Stimulated activated naive CD8-positive, alpha-beta T cell treated with anti-CD3 and anti-CD28 coated beads, Interleukin-15, amount 100 ng/mL, for 72 hours (primary cell): Measurements from ENCODE around the gene WDR4.
A peak's percentile ranks its signal among the peaks of the same experiment; 100 is the strongest.
"Not testable (repeated sequence)": the region's sequence is repeated elsewhere in the genome, so short reads cannot be mapped to it uniquely, and the experiment has no call there.

Experiments used
- ATAC-seq: fragments of 150-1000 bp; cut with Tn5 transposase; 2 replicates; pipeline ENCODE4 v1.10.0; 2021; ENCODE audit warnings: mild to moderate bottlenecking, moderate library complexity
- DNase-seq, 2 donors: peaks; one replicate each; pipeline ENCODE4 v3.0.0; 2021 to 2022
- H3K27ac Mint-ChIP-seq, 2 donors: one replicate each; pipeline ENCODE4 v1.8.0; 2022; ENCODE audit warnings: mild to moderate bottlenecking in 2 of 2, mixed read lengths in 2 of 2, moderate library complexity in 2 of 2
- H3K27me3 Mint-ChIP-seq: one replicate; pipeline ENCODE4 v1.8.0; 2022; ENCODE audit warnings: mixed read lengths
- H3K4me1 Mint-ChIP-seq: one replicate; pipeline ENCODE4 v1.8.0; 2022; ENCODE audit warnings: mild to moderate bottlenecking, mixed read lengths
- H3K4me3 Mint-ChIP-seq, 2 donors: one replicate each; pipeline ENCODE4 v1.8.0; 2022; ENCODE audit warnings: mild to moderate bottlenecking in 2 of 2, mixed read lengths in 2 of 2, moderate library complexity in 1 of 2
- H3K9me3 Mint-ChIP-seq, 2 donors: one replicate each; pipeline ENCODE4 v1.8.0; 2022; ENCODE audit warnings: mixed read lengths in 2 of 2

Gene WDR4

DNA sequence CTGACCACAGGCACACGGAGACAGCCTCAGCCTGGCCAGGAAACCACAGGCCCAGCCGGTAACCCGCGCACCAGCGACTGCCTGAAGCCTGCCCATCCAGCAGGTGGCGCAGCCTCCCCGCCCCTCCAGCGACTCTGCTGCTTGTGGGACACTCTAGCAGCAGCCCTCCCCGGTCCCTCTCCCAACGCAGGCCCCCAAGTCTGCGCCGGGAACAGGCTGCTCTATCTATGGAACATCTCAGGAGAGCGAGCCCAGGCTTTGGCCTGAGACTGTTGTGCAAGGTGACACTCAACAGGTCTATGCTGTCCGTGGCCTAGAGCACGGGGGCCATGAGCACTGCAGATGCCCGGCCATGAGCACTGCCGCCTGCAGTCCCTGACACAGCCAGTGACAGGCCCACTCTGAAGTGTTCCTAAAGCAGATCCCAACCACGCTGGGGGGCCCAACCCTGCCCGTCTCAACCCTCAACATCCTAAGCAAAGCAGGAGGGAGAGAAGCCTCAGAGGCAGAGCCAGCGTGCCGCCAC lies 28.4 kb downstream of the WDR4 start:
- peak overlapping the region in 1 of 2 donors; percentile 19 for H3K27ac Mint-ChIP-seq
- H3K4me3 Mint-ChIP-seq = no peak overlapping the region
- no peaks in the 10 kb centered on the region for H3K27me3 Mint-ChIP-seq
- ATAC-seq (peak; percentile 72), DNase-seq (peak; percentile 24 to 32)
- no peaks in the 10 kb centered on the region for H3K9me3 Mint-ChIP-seq
- peaks cover 25% of the 10 kb centered on the region for H3K4me1 Mint-ChIP-seq

DNA sequence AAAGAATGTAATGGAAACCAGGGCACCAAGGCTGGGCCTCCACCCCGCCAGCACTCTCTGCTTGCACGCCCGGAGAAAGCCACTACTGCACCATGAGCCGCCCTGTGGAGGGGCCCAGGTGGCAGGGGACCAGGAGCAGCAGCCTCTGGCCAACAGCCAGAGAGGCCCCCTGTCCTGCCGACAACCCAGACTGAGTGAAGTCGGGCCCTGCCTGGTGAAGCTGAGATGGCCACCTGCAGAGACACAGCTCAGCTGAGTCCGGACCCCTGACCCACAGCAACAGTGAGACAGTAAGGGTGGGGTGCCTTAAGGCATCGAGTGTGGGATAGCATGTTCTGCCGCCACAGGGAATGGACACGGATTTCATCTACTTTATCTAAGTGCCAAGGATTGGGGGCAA lies 28.9 kb downstream of the WDR4 start:
- peak; percentile 30 for ATAC-seq
- H3K27ac Mint-ChIP-seq = no peak overlapping the region

DNA sequence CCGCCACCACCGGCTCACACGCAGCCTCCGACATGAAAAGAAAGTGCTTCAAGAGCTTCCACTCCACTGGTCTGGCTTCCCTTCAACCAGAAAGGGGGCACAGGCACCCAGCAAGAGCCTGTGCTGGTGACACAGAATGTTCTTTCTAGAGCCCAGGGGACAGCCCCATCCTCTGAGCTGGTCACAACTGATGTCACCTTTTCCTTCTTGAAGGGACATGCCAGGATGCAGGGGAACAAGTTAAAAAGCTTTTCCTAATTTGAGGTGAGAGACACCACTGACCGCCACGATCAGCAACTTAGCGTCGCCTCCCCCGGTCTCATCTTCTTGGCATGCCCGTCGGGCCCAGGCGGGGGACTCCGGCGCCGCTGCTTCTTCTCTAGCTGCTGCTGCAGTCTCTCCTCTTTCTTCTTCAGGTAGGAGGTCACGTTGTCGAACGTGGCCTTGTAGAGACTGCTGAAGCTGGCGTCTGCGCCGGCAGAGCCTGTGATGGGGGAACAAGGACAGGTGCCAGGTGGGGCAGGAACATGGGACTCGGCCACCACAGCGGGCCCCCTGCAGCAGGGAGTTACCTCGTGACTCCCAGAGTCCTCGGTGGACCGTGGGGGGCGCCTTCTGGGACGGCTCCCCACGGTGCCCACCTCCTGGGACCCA lies 29.5 kb downstream of the WDR4 start:
- Mint-ChIP-seq H3K4me3 (no peak overlapping the region), H3K9me3 (no peaks in the 10 kb centered on the region), H3K4me1 (peaks cover 26% of the 10 kb centered on the region), H3K27ac (peak overlapping the region in 1 of 2 donors; percentile 48), H3K27me3 (no peaks in the 10 kb centered on the region)
- ATAC-seq (peak; percentile 73), DNase-seq (peak in 1 of 2 donors; percentile 24)

More for the DNA sequence above, 28.9 kb downstream of the WDR4 start:
- Mint-ChIP-seq H3K9me3 (no peaks in the 10 kb centered on the region), H3K4me1 (peaks cover 26% of the 10 kb centered on the region), H3K27me3 (no peaks in the 10 kb centered on the region), H3K4me3 (no peak overlapping the region)
- no peak for DNase-seq

DNA sequence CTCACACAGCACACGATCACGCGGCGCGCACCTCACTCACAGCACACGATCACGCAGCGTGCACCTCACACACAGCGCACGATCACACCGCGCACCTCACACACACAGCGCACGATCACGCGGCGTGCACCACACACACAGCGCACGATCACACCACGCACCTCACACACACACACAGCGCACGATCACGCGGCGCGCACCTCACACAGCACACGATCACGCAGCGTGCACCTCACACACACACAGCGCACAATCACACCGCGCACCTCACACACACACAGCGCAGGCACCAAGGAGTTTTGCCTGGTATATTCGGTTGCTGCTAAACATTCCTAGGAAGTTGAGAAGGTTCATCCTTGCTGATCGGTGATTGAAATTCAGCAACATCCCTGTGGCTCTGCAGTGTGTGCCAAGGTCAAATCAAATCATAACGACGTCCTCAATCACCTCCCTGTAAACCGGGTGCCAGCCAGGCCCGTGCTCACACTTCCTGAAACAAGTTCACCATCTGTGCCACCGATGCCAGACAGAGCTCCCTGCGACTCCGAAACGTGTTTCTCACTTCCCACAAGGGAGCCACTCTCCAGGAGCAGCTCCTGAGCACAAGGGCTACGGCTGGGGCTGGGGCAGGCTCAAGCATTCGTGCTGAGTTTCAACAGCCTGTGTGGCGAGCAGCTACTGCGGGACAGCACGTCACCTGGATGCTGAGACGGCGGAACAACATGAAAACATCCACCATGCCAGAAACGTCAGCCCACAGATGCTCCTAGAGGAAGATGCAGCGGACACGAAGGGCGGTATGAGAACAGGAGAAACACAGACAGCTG lies 30.2 kb downstream of the WDR4 start:
- H3K4me1 Mint-ChIP-seq = peaks cover 26% of the 10 kb centered on the region
- H3K4me3 Mint-ChIP-seq = no peak overlapping the region
- no peaks in the 10 kb centered on the region for H3K9me3 Mint-ChIP-seq
- ATAC-seq = no peak
- H3K27me3 Mint-ChIP-seq = no peaks in the 10 kb centered on the region
- DNase-seq = no peak
- H3K27ac Mint-ChIP-seq = no peak overlapping the region

DNA sequence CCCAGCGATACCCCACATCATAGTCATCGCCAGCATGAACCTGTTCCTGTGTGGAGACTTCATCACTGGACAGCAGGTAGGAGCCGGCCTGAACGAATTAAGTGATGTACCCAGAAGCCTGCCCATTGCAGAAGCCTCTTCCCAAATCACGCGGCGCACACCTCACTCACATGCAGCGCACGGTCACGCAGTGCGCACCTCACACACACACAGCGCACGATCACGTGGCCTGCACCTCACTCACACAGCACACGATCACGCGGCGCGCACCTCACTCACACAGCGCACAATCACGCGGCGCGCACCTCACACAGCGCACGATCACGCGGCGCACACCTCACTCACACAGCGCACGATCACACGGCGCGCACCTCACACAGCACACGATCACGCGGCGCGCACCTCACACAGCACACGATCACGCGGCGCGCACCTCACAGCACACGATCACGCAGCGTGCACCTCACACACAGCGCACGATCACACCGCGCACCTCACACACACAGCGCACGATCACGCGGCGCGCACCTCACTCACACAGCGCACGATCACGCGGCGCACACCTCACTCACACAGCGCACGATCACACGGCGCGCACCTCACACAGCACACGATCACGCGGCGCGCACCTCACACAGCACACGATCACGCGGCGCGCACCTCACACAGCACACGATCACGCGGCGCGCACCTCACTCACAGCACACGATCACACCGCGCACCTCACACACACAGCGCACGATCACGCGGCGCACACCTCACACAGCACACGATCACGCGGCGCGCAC lies 31.0 kb downstream of the WDR4 start:
- H3K27ac Mint-ChIP-seq, ATAC-seq, H3K9me3 Mint-ChIP-seq: not testable (repeated sequence)

DNA sequence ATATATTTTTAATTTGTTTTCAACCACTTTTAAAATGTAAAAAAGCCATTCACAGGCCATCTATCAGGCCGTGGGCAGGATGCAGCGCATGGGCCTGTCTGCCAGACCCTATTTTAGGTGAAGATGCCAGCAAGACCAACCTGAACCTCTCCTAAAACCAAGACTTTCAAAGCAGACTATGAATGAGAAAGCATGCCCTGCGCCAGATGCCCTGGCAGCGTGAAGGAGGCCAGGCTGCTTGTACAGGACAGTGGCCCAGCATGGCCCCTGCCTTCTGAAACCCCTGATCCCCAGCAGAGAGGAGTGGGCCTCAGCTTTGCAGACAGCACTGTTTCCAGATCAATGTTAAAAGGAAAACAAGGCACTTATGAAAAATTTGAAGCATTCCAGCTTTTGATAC lies 31.6 kb downstream of the WDR4 start:
- Mint-ChIP-seq H3K27ac (no peak overlapping the region), H3K27me3 (no peaks in the 10 kb centered on the region), H3K9me3 (no peaks in the 10 kb centered on the region), H3K4me3 (no peak overlapping the region), H3K4me1 (peaks cover 26% of the 10 kb centered on the region)
- ATAC-seq = no peak
- DNase-seq = no peak

More for the DNA sequence above, 31.0 kb downstream of the WDR4 start:
- H3K27me3 Mint-ChIP-seq, H3K4me3 Mint-ChIP-seq, DNase-seq: not testable (repeated sequence)
- H3K4me1 Mint-ChIP-seq = peaks cover 26% of the 10 kb centered on the region

DNA sequence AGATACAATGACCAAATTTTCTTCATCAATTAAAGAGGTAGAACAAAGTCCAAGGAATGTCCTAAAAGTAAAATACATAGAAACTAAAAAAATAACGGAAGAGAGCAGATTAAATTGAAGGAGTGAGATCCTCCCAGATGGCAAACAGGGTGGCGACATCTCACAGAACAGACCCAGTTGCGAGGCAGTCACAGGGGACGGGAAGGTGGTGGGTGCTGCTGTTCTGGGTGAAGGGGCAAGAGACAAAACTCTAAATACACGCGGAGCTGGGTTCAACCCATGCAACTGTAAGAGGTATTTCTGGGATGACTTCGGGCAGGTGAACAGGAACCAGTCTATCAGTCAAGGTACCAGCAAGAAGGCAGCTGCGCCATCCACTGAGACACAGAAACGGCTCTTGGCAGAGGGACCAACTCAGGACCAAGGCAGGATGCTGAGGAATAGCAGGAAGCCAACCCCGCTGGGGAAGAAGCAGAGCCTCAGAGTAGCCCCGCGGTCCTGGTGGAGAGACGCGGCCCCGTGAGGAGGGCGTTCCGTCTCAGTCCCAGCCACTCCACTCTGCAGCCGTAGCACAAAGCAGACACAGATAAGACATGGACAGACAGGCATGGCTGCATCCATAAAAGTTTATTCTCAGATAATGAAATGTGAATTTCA lies 32.2 kb downstream of the WDR4 start:
- H3K27me3 Mint-ChIP-seq = no peaks in the 10 kb centered on the region
- peaks cover 25% of the 10 kb centered on the region for H3K4me1 Mint-ChIP-seq
- ATAC-seq = no peak
- H3K4me3 Mint-ChIP-seq = no peak overlapping the region
- no peaks in the 10 kb centered on the region for H3K9me3 Mint-ChIP-seq
- H3K27ac Mint-ChIP-seq = peak overlapping the region in 1 of 2 donors; percentile 67
- no peak for DNase-seq

DNA sequence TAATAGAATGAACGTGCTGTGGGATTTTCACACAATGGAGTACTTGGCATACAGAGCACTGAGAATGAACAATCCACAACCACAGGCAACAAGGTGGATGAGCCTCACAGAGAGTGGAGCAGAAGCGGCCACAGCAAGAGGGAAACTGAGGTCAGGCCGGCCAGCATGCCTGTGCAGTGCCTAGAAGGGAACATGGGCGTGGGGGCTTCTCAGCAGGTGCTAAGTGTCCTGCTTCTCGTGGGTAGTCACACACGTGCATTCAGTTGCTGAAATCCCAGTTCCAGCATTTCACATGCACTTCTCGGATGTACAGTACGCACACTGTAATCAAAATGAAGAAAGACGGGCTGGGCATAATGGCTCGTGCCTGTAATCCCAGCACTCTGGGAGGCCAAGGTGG lies 33.1 kb downstream of the WDR4 start:
- no peak for DNase-seq
- no peaks in the 10 kb centered on the region for H3K27me3 Mint-ChIP-seq
- peaks cover 21% of the 10 kb centered on the region for H3K4me1 Mint-ChIP-seq
- no peak overlapping the region for H3K27ac Mint-ChIP-seq
- ATAC-seq = no peak
- H3K4me3 Mint-ChIP-seq = no peak overlapping the region
- H3K9me3 Mint-ChIP-seq = no peaks in the 10 kb centered on the region

DNA sequence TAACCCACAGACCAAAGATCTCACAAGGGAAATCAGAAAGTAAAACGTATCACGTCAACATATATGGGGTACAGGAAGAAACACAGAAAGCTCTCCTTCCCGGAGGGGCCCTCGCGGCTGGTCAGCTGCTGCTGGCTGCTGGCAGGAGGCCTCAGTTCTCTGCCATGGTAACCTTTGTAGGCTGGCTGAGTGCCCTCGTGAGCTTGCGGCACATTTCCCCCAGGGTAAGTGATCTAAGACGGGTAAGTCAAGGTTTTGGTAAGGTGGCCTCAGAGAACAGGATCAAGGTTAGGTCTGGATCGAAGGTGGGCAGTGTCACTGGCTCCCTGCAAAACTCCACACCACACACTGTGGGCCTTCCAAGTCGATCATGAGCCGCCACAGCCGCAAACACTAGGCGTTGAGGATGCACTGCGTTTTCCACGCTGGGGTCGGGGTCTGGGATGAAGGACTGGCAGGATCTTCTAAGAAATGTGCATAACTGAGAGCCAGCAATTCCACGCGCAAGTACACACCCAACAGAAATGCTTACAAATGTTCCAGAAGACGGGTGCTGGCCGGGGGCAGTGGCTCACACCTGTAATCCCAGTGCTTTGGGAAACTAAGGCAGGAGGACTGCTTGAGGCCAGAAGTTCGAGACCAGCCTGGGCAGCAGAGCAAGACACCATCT lies 33.9 kb downstream of the WDR4 start:
- ATAC-seq (no peak), DNase-seq (no peak)
- H3K4me1 Mint-ChIP-seq = peaks cover 21% of the 10 kb centered on the region
- no peaks in the 10 kb centered on the region for H3K9me3 Mint-ChIP-seq
- no peak overlapping the region for H3K4me3 Mint-ChIP-seq
- H3K27me3 Mint-ChIP-seq = no peaks in the 10 kb centered on the region
- peak overlapping the region in 1 of 2 donors; percentile 33 for H3K27ac Mint-ChIP-seq

DNA sequence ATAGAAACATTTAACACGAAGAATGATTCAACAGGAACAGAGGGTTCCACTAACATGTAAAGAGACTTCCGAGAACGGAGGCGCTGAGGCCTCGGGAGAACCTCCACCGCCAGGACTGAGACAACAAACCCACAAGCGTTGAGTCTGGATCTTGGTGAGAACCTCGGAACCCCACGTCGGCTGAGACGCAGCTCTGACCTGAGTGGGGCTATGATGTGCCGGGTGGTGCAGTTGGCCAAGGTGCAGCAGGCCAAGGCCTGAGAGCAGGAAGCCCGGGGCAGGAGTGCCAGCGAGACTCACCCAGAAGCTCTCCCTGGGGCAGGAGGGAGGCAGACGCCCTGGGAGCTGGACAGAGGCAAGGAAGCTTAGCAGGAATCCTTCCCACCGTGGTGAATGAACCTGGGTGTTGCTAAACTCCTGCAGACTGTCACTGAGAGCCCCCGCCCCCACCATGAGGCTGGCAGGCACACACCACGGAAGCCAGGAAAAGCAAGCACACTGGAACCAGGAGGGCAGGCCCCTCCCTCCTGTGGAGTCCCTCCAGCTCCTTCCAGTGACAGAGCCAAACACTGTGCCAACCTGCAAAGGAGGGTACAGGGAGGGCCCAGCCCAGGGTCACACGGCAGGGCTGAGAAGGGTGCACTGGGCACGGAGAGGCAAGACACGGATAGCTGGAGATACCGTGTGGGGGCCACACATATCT lies 34.8 kb downstream of the WDR4 start:
- peak overlapping the region in 1 of 2 donors; percentile 56 for H3K27ac Mint-ChIP-seq
- H3K4me1 Mint-ChIP-seq = peaks cover 15% of the 10 kb centered on the region
- DNase-seq (no peak), ATAC-seq (no peak)
- no peaks in the 10 kb centered on the region for H3K9me3 Mint-ChIP-seq
- no peaks in the 10 kb centered on the region for H3K27me3 Mint-ChIP-seq
- H3K4me3 Mint-ChIP-seq = no peak overlapping the region

DNA sequence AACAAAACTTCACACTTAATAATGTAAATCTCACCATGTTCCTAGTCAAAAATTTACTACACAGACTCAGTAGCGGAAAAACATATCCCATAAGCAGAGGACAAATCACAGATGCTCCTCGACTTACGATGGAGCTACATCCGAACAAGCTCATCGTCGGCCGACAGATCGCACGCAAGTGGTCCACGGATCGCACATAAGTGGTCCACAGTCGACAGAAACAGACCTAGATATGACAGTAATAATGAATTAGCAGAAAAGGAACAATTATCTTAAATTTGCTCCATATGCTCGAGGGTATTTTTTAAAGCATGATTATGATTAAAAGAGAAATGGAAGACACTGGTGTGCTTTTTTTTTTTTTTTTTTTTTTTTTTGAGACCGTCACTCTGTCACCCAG lies 36.3 kb downstream of the WDR4 start:
- H3K4me3 Mint-ChIP-seq = no peak overlapping the region
- peaks cover 13% of the 10 kb centered on the region for H3K4me1 Mint-ChIP-seq
- no peak for DNase-seq
- no peaks in the 10 kb centered on the region for H3K27me3 Mint-ChIP-seq
- no peak overlapping the region for H3K27ac Mint-ChIP-seq
- no peaks in the 10 kb centered on the region for H3K9me3 Mint-ChIP-seq
- ATAC-seq = no peak

DNA sequence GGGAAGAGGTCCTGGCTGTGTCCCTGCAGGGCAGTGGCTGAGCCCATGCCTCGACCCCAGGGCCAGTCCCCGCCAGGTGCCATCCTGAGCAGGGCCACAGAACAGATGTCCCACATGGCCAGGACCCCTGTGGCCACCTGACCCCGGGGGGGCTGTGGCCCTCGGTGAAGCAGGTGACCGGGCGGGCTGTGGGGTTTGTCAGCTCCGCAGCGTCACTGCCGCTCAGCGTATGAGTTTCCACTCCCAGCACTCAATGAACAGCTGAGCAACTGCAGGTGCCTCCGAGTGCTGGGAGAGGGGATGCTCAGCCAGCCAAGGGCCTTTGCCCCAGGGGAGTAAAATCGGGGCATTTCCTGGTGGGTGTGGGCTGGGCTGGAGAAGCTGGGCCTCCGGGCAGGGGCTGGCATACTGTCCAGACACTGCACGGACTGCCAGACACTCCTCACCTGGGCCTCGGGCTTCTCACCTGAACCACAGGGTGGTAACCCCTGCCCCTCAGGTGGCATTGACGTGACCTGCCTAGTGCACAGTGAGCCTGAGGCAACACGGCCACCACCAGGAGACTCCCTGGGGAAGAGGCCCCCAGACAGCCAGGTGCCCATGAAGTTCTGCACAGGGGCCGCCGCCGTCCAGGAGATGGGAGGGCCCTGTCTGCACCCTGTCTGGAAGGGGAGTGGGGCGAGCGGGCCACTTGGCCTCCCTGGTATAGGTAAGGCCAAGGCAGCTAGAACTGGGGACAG lies 37.3 kb downstream of the WDR4 start:
- DNase-seq, H3K27ac Mint-ChIP-seq, ATAC-seq, H3K4me3 Mint-ChIP-seq, H3K9me3 Mint-ChIP-seq, H3K27me3 Mint-ChIP-seq: not testable (repeated sequence)
- H3K4me1 Mint-ChIP-seq = peaks cover 13% of the 10 kb centered on the region

DNA sequence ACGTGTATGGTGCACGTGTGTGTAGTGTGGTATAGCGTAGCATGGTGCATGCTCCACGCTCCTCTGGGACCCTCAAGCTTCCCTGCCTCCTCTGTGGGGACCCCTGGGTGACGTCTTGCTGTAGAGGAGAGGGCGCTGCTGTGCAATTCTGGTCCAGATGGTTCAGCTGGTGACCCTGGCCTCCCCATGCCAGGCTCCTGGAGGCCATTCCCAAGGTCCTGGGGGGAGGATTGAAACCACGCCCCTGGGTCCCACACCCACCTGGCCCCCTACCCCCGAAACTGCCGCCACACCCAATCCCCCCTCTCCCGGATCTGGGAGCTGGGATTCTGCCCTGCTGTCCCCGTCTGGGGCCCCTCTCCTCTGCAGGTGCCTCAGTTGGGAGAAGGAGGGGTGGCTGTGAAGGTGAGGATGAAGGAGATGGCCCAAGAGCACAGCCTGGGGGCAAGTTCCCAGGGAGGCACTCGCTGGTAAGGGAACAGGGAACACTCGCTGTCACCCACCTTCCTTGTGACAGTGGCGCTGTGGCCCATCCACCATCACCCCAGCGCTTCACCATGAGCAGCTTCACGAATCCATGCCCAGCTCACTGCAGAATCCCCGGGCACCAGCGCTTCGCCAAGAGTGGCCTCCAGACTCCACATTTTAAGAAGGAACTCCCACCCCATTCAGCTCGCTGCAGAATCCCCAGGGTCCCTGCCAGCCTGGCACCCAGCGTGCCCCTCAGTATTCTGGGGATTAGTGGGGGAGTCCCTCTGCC lies 38.0 kb downstream of the WDR4 start:
- H3K4me3 Mint-ChIP-seq = no peak overlapping the region
- DNase-seq (no peak), ATAC-seq (no peak)
- H3K9me3 Mint-ChIP-seq = no peaks in the 10 kb centered on the region
- H3K4me1 Mint-ChIP-seq = peaks cover 13% of the 10 kb centered on the region
- H3K27ac Mint-ChIP-seq = no peak overlapping the region
- H3K27me3 Mint-ChIP-seq = no peaks in the 10 kb centered on the region
